Parathyroid adenoma (tissue), 2 donors: ENCODE measurements around the gene GJA10.
A peak's percentile ranks its signal among the peaks of the same experiment; 100 is the strongest.
"Not testable (repeated sequence)": the region's sequence is repeated elsewhere in the genome, so short reads cannot be mapped to it uniquely, and the experiment has no call there.

Source experiments
- H2AFZ ChIP-seq: fragments of 300-600 bp; sonication (generic); one replicate; pipeline ENCODE4 v1.7.0; 2017; ENCODE audit warnings: antibody characterized with exemption, mild to moderate bottlenecking
- H3K27ac ChIP-seq: fragments of 300-600 bp; sonication (generic); one replicate; pipeline ENCODE4 v1.7.0; 2017
- H3K27me3 ChIP-seq: fragments of 300-600 bp; sonication (generic); one replicate; pipeline ENCODE4 v1.7.0; 2017; ENCODE audit warnings: low read length; ENCODE audit not compliant: control insufficient read depth, insufficient read depth
- H3K36me3 ChIP-seq: fragments of 300-600 bp; sonication (generic); one replicate; pipeline ENCODE4 v1.7.0; 2017; ENCODE audit warnings: low read length; ENCODE audit not compliant: control insufficient read depth, insufficient read depth
- H3K4me1 ChIP-seq: fragments of 300-600 bp; sonication (generic); one replicate; pipeline ENCODE4 v1.7.0; 2017; ENCODE audit warnings: control low read depth
- H3K4me2 ChIP-seq: fragments of 300-600 bp; sonication (generic); one replicate; pipeline ENCODE4 v1.7.0; 2017; ENCODE audit warnings: low read length
- H3K4me3 ChIP-seq: fragments of 300-600 bp; sonication (generic); one replicate; pipeline ENCODE4 v1.7.0; 2017; ENCODE audit warnings: low read depth, low read length
- H3K79me2 ChIP-seq: fragments of 300-600 bp; sonication (generic); one replicate; pipeline ENCODE4 v1.7.0; 2017; ENCODE audit warnings: control low read depth
- H3K9ac ChIP-seq: fragments of 300-600 bp; sonication (generic); one replicate; pipeline ENCODE4 v1.7.0; 2017; ENCODE audit warnings: mild to moderate bottlenecking
- H3K9me3 ChIP-seq: fragments of 300-600 bp; sonication (generic); one replicate; pipeline ENCODE4 v1.7.0; 2017; ENCODE audit warnings: low read length; ENCODE audit not compliant: control insufficient read depth
- CTCF ChIP-seq: fragments of 300-600 bp; sonication (generic); IDR thresholded peaks from one replicate; pipeline ENCODE4 v1.7.0; 2017; ENCODE audit warnings: antibody characterized with exemption, mild to moderate bottlenecking
- donor health status: primary hyperparathyroidism.

The GJA10 gene

DNA sequence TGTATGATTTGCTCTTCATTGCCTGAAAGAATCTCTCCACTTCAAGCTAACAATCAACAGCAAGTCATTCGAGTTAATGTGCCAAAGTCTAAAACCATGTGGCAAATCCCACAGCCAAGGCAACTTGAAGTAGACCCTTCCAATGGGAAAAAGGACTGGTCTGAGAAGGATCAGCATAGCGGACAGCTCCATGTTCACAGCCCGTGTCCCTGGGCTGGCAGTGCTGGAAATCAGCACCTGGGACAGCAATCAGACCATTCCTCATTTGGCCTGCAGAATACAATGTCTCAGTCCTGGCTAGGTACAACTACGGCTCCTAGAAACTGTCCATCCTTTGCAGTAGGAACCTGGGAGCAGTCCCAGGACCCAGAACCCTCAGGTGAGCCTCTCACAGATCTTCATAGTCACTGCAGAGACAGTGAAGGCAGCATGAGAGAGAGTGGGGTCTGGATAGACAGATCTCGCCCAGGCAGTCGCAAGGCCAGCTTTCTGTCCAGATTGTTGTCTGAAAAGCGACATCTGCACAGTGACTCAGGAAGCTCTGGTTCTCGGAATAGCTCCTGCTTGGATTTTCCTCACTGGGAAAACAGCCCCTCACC lies 1.1 kb downstream of the GJA10 start:
- H3K79me2 ChIP-seq, result no peaks in the 10 kb centered on the region
- H3K9me3 ChIP-seq, result no peaks in the 10 kb centered on the region
- H3K4me3 ChIP-seq, result no peak overlapping the region
- H3K27me3 ChIP-seq, result peaks cover 4% of the 10 kb centered on the region
- no peaks in the 10 kb centered on the region for H3K4me1 ChIP-seq
- TF ChIP-seq CTCF, result no peak
- no peak overlapping the region for H3K27ac ChIP-seq
- no peak overlapping the region for H3K9ac ChIP-seq
- no peaks in the 10 kb centered on the region for H3K36me3 ChIP-seq
- peak overlapping the region; percentile 12 for H2AFZ ChIP-seq
- no peak overlapping the region for H3K4me2 ChIP-seq

GRCh38 chr6:89910001-89910901 lies 16.0 kb downstream of the GJA10 start:
- not testable (repeated sequence) for H2AFZ ChIP-seq, H3K4me1 ChIP-seq, H3K79me2 ChIP-seq, H3K4me3 ChIP-seq, H3K36me3 ChIP-seq, H3K9me3 ChIP-seq, H3K4me2 ChIP-seq, H3K27me3 ChIP-seq, H3K9ac ChIP-seq, H3K27ac ChIP-seq

GRCh38 chr6:89910902-89911240 lies 16.6 kb downstream of the GJA10 start:
- H3K4me3 ChIP-seq, result no peak overlapping the region
- H3K36me3 ChIP-seq, result no peaks in the 10 kb centered on the region
- no peak for TF ChIP-seq CTCF
- H3K27me3 ChIP-seq, result no peaks in the 10 kb centered on the region
- no peaks in the 10 kb centered on the region for H3K4me1 ChIP-seq
- H3K79me2 ChIP-seq, result no peaks in the 10 kb centered on the region
- no peak overlapping the region for H2AFZ ChIP-seq
- H3K9me3 ChIP-seq, result no peaks in the 10 kb centered on the region
- H3K27ac ChIP-seq, result no peak overlapping the region
- H3K9ac ChIP-seq, result no peak overlapping the region
- no peak overlapping the region for H3K4me2 ChIP-seq

DNA sequence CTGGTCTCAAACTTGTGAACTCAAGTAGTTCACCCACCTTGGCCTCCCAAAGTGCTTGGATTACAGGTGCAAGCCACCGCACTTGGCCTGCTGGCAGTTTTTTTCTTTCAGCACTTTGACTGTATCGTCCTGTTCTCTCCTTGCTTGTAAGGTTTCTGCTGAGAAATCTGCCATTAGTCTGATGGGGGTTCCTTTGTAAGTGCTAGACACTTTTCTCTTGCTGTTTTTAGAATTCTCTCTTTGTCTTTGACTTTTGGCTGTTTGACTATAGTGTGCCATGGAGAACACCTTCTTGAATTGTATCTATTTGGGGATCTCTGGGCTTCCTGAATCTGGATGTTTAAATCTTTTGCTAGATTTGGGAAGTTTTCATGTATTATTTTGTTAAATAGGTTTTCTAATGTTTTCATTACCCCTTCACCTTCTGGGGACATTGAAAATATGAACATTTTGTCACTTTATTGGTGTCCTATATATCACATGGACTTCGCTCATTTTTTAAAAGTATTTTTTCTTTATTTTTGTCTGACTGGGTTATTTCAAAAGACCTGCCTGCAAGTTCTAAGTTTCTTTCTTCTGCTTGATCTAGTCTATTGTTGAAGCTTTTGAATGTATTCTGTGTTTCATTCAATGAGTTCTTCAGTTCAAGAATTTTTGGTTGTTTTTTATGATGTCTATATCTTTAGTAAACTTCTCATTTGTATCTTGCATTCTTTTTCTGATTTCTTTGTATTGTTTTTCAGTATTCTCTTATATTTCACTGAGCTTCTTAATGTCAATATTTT lies 22.1 kb downstream of the GJA10 start:
- H3K9me3 ChIP-seq, result no peaks in the 10 kb centered on the region
- TF ChIP-seq CTCF, result no peak
- no peaks in the 10 kb centered on the region for H3K79me2 ChIP-seq
- H3K4me1 ChIP-seq, result no peaks in the 10 kb centered on the region
- no peaks in the 10 kb centered on the region for H3K36me3 ChIP-seq
- no peak overlapping the region for H3K4me2 ChIP-seq
- no peak overlapping the region for H2AFZ ChIP-seq
- H3K27ac ChIP-seq, result no peak overlapping the region
- H3K9ac ChIP-seq, result no peak overlapping the region
- no peak overlapping the region for H3K4me3 ChIP-seq
- H3K27me3 ChIP-seq, result no peaks in the 10 kb centered on the region

DNA sequence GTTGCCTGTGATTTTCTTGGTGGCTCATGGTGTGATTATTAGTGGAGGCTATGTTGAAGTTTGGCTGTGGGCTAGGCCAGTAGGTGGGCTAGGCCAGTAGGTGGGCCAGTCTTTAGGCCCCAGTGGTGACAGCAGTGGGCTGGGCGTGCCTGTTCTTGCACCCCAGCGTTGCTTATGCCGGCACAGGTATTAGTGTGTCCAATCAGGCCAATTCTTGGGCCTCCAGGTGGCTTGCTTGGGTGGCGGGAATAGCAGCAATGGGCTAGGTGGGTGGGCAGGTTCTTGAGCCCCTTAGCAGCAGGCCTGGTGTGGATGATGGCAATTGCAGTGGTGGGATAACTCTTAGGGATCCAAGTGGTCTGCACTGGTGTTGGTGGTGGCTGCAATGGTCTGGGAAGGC lies 22.9 kb downstream of the GJA10 start:
- Histone ChIP-seq H3K79me2 (no peaks in the 10 kb centered on the region), H3K27ac (no peak overlapping the region), H3K9me3 (no peaks in the 10 kb centered on the region), H3K4me2 (no peak overlapping the region), H3K36me3 (no peaks in the 10 kb centered on the region), H3K4me1 (no peaks in the 10 kb centered on the region), H3K9ac (no peak overlapping the region), H2AFZ (no peak overlapping the region), H3K4me3 (no peak overlapping the region), H3K27me3 (no peaks in the 10 kb centered on the region)
- TF ChIP-seq CTCF, result no peak
